Liver (tissue), 9 donors: ENCODE data around the gene A1CF. TPM values are rescaled to one million over a fixed set of nuclear protein-coding genes. Genes with fewer than 3 reads are reported as not detected.

Experiments used
- DNase-seq: peaks from one replicate; pipeline ENCODE4 v3.0.0-alpha.2; 2017; ENCODE audit warnings: low spot score
- H3K27ac ChIP-seq, 2 donors: one replicate each; pipeline ENCODE4 v1.7.0; 2013; ENCODE audit warnings: inconsistent platforms in 2 of 2, low read length in 2 of 2, control low read depth in 1 of 2, low read depth in 1 of 2, mild to moderate bottlenecking in 1 of 2
- H3K27me3 ChIP-seq, 4 donors: one replicate each; pipeline versions ENCODE4 v1.6.1 to v1.7.0; 2013; ENCODE audit warnings: low read length in 3 of 4, inconsistent platforms in 1 of 4, mild to moderate bottlenecking in 1 of 4, moderate library complexity in 1 of 4; ENCODE audit not compliant: control insufficient read depth in 4 of 4, insufficient read depth in 4 of 4
- H3K36me3 ChIP-seq, 4 donors: one replicate each; pipeline versions ENCODE4 v1.6.1 to v1.7.0; 2013; ENCODE audit warnings: low read length in 3 of 4, mild to moderate bottlenecking in 3 of 4, low read depth in 1 of 4, moderate library complexity in 1 of 4; ENCODE audit not compliant: control insufficient read depth in 4 of 4, insufficient read depth in 3 of 4
- H3K4me1 ChIP-seq, 4 donors: one replicate each; pipeline versions ENCODE4 v1.6.1 to v1.7.0; 2013; ENCODE audit warnings: low read length in 3 of 4, mild to moderate bottlenecking in 3 of 4, moderate library complexity in 1 of 4; ENCODE audit not compliant: control insufficient read depth in 4 of 4, insufficient read depth in 4 of 4
- H3K4me3 ChIP-seq, 3 donors: one replicate each; pipeline versions ENCODE4 v1.6.1 to v1.7.0; 2013; ENCODE audit warnings: low read length in 3 of 3, control low read depth in 1 of 3, low read depth in 1 of 3, mild to moderate bottlenecking in 1 of 3
- H3K9ac ChIP-seq, 2 donors: one replicate each; pipeline ENCODE4 v1.7.0; 2013; ENCODE audit warnings: low read length in 2 of 2, mild to moderate bottlenecking in 2 of 2, moderate library complexity in 2 of 2, control low read depth in 1 of 2, low read depth in 1 of 2
- H3K9me3 ChIP-seq, 4 donors: one replicate each; pipeline versions ENCODE4 v1.6.1 to v1.7.0; 2013; ENCODE audit warnings: low read length in 3 of 4; ENCODE audit not compliant: control insufficient read depth in 4 of 4
- ATF3 ChIP-seq: IDR thresholded peaks from 2 replicates; pipeline ENCODE4 v1.6.1; 2016; ENCODE audit warnings: antibody characterized with exemption
- EGR1 ChIP-seq, 2 donors: IDR thresholded peaks; 2 replicates each; pipeline ENCODE4 v1.6.1; 2016 to 2018; ENCODE audit warnings: antibody characterized with exemption in 2 of 2, low read depth in 2 of 2
- FOXA1 ChIP-seq: IDR thresholded peaks from 2 replicates; pipeline ENCODE4 v1.6.1; 2016; ENCODE audit warnings: antibody characterized with exemption
- FOXA2 ChIP-seq: IDR thresholded peaks from 2 replicates; pipeline ENCODE4 v1.6.1; 2016; ENCODE audit warnings: antibody characterized with exemption
- GABPA ChIP-seq, 2 donors: IDR thresholded peaks in 1 of 2; conservative IDR thresholded peaks in 1 of 2; 2 replicates each; pipeline ENCODE4 v1.6.1; 2016; ENCODE audit warnings: antibody characterized with exemption in 2 of 2, mild to moderate bottlenecking in 1 of 2, moderate library complexity in 1 of 2
- HNF4A ChIP-seq, 2 donors: conservative IDR thresholded peaks; 2 replicates each; pipeline ENCODE4 v1.6.1; 2016; ENCODE audit warnings: antibody characterized with exemption in 2 of 2, mild to moderate bottlenecking in 2 of 2
- HNF4G ChIP-seq: IDR thresholded peaks from 2 replicates; pipeline ENCODE4 v1.6.1; 2016; ENCODE audit warnings: antibody characterized with exemption
- JUND ChIP-seq, 2 donors: IDR thresholded peaks; 2 replicates each; pipeline ENCODE4 v1.6.1; 2016; ENCODE audit warnings: antibody characterized with exemption in 2 of 2
- NR2F2 ChIP-seq: IDR thresholded peaks from 2 replicates; pipeline ENCODE4 v1.6.1; 2016; ENCODE audit warnings: antibody characterized with exemption
- RAD21 ChIP-seq, 2 donors: IDR thresholded peaks; 2 replicates each; pipeline ENCODE4 v1.6.1; 2016; ENCODE audit warnings: antibody characterized with exemption in 2 of 2, mild to moderate bottlenecking in 2 of 2
- RXRA ChIP-seq, 2 donors: IDR thresholded peaks; 2 replicates each; pipeline ENCODE4 v1.6.1; 2017 to 2018; ENCODE audit warnings: antibody characterized with exemption in 2 of 2, mild to moderate bottlenecking in 1 of 2
- SP1 ChIP-seq: IDR thresholded peaks from 2 replicates; pipeline ENCODE4 v1.6.1; 2018; ENCODE audit warnings: antibody characterized with exemption, mild to moderate bottlenecking
- TAF1 ChIP-seq: conservative IDR thresholded peaks from 2 replicates; pipeline ENCODE4 v1.6.1; 2016; ENCODE audit warnings: antibody characterized with exemption, mild to moderate bottlenecking
- YY1 ChIP-seq: IDR thresholded peaks from 2 replicates; pipeline ENCODE4 v1.6.1; 2016; ENCODE audit warnings: antibody characterized with exemption, mild to moderate bottlenecking
- ZBTB33 ChIP-seq: IDR thresholded peaks from 2 replicates; pipeline ENCODE4 v1.6.1; 2016; ENCODE audit warnings: antibody characterized with exemption
- WGBS: extraction: QIAGEN DNeasy Blood & Tissue Kit; methylation state at CpG from one replicate; pipeline ENCODE4 v1.1.7; 2013; 5-methylcytosine and 5-hydroxymethylcytosine counted together
- polyA plus RNA-seq, 2 donors: library from polyadenylated mRNA; stranded (reverse) in 1 of 2; unstranded in 1 of 2; fragments of 200-250 nt in 1 of 2; fragments of >200 nt in 1 of 2; fragmentation: Nextera tagmentation in 1 of 2; extraction: Ambion mirVana in 1 of 2; gene quantifications; one replicate each; pipeline versions ENCODE4 v1.2.1 to v1.2.3, GENCODE V29; 2013 to 2015
- total RNA-seq, 2 donors: library from RNA; depleted of rRNA; stranded (reverse); fragments of >200 nt; gene quantifications; one replicate each; pipeline ENCODE4 v1.2.3, GENCODE V29; 2014
- TF ChIP-seq, protein P1 (sequence below): IDR thresholded peaks from 2 replicates; pipeline ENCODE4 v1.6.1; 2016; ENCODE audit warnings: antibody characterized with exemption, mild to moderate bottlenecking
- TF ChIP-seq, protein P2 (sequence below): IDR thresholded peaks from 2 replicates; pipeline ENCODE4 v1.6.1; 2016; ENCODE audit warnings: antibody characterized with exemption
- TF ChIP-seq, protein P3 (sequence below): fragments of 150-350 bp; IDR thresholded peaks from 2 replicates; pipeline ENCODE4 v1.5.1; 2017; ENCODE audit warnings: improper control_type of control experiment, low read depth, low read length; ENCODE audit not compliant: missing input control
- donor health status: healthy.
- donor health status: healthy.
- donor health status: healthy.
- donor health status: healthy.
- donor health status: healthy.

A1CF gene
- total and polyA plus RNA-seq, 4 donors: 31.8 to 198 (median 111) TPM

- Histone ChIP-seq H3K4me1 (no peaks in the 10 kb centered on the region), H3K4me3 (no peak overlapping the region), H3K36me3 (peaks cover 0 to 4% (median 0%) of the 10 kb centered on the region in 4 donors), H3K27ac (peak overlapping the region; percentile 7 to 36), H3K27me3 (no peaks in the 10 kb centered on the region), H3K9me3 (no peaks in the 10 kb centered on the region), H3K9ac (no peak overlapping the region)
- WGBS: 96% methylated on average over 1 of the region's 1 CpG
- no peak for DNase-seq
- no peak for TF ChIP-seq HNF4A (conservative IDR thresholded peaks at IDR 0.05)
- no peak for TF ChIP-seq ATF3
- TF ChIP-seq RXRA (IDR thresholded peaks at IDR 0.05): no peak
- TF ChIP-seq ZBTB33: no peak
- TF ChIP-seq, protein P1, sequence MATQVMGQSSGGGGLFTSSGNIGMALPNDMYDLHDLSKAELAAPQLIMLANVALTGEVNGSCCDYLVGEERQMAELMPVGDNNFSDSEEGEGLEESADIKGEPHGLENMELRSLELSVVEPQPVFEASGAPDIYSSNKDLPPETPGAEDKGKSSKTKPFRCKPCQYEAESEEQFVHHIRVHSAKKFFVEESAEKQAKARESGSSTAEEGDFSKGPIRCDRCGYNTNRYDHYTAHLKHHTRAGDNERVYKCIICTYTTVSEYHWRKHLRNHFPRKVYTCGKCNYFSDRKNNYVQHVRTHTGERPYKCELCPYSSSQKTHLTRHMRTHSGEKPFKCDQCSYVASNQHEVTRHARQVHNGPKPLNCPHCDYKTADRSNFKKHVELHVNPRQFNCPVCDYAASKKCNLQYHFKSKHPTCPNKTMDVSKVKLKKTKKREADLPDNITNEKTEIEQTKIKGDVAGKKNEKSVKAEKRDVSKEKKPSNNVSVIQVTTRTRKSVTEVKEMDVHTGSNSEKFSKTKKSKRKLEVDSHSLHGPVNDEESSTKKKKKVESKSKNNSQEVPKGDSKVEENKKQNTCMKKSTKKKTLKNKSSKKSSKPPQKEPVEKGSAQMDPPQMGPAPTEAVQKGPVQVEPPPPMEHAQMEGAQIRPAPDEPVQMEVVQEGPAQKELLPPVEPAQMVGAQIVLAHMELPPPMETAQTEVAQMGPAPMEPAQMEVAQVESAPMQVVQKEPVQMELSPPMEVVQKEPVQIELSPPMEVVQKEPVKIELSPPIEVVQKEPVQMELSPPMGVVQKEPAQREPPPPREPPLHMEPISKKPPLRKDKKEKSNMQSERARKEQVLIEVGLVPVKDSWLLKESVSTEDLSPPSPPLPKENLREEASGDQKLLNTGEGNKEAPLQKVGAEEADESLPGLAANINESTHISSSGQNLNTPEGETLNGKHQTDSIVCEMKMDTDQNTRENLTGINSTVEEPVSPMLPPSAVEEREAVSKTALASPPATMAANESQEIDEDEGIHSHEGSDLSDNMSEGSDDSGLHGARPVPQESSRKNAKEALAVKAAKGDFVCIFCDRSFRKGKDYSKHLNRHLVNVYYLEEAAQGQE: no peak
- no peak for TF ChIP-seq SP1
- TF ChIP-seq HNF4G: no peak
- TF ChIP-seq JUND (IDR thresholded peaks at IDR 0.05): no peak
- TF ChIP-seq, protein P2, sequence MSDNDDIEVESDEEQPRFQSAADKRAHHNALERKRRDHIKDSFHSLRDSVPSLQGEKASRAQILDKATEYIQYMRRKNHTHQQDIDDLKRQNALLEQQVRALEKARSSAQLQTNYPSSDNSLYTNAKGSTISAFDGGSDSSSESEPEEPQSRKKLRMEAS: no peak
- TF ChIP-seq, protein P3, sequence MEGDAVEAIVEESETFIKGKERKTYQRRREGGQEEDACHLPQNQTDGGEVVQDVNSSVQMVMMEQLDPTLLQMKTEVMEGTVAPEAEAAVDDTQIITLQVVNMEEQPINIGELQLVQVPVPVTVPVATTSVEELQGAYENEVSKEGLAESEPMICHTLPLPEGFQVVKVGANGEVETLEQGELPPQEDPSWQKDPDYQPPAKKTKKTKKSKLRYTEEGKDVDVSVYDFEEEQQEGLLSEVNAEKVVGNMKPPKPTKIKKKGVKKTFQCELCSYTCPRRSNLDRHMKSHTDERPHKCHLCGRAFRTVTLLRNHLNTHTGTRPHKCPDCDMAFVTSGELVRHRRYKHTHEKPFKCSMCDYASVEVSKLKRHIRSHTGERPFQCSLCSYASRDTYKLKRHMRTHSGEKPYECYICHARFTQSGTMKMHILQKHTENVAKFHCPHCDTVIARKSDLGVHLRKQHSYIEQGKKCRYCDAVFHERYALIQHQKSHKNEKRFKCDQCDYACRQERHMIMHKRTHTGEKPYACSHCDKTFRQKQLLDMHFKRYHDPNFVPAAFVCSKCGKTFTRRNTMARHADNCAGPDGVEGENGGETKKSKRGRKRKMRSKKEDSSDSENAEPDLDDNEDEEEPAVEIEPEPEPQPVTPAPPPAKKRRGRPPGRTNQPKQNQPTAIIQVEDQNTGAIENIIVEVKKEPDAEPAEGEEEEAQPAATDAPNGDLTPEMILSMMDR: no peak
- no peak for TF ChIP-seq FOXA1
- no peak for TF ChIP-seq FOXA2
- TF ChIP-seq GABPA (IDR thresholded peaks at IDR 0.05 in 1 of 2, conservative IDR thresholded peaks at IDR 0.05 in 1 of 2): no peak
- no peak for TF ChIP-seq RAD21 (IDR thresholded peaks at IDR 0.05)
- TF ChIP-seq NR2F2: no peak
- no peak for TF ChIP-seq YY1
- TF ChIP-seq EGR1 (IDR thresholded peaks at IDR 0.05; ENCODE audit: low read depth in 2 of 2): no peak
Measured at GRCh38 chr10:50796693-50797092, 88.7 kb downstream of the A1CF start.

- no peaks in the 10 kb centered on the region for H3K9me3 ChIP-seq
- H3K9ac ChIP-seq: no peak overlapping the region
- H3K4me3 ChIP-seq: no peak overlapping the region
- H3K4me1 ChIP-seq: peaks cover 0 to 3% (median under 1%) of the 10 kb centered on the region in 4 donors
- no peak overlapping the region for H3K27ac ChIP-seq
- no peak for DNase-seq
- no peaks in the 10 kb centered on the region for H3K36me3 ChIP-seq
- no peaks in the 10 kb centered on the region for H3K27me3 ChIP-seq
- TF ChIP-seq, protein P2: no peak
- TF ChIP-seq ATF3 (no peak), RAD21 (IDR thresholded peaks at IDR 0.05) (no peak), SP1 (no peak), JUND (IDR thresholded peaks at IDR 0.05) (no peak), FOXA2 (no peak), TAF1 (no peak), RXRA (IDR thresholded peaks at IDR 0.05) (no peak), NR2F2 (no peak), HNF4A (conservative IDR thresholded peaks at IDR 0.05) (no peak), GABPA (IDR thresholded peaks at IDR 0.05 in 1 of 2, conservative IDR thresholded peaks at IDR 0.05 in 1 of 2) (no peak), ZBTB33 (no peak)
- TF ChIP-seq, protein P3: no peak
Measured at GRCh38 chr10:50794490-50794889, 90.9 kb downstream of the A1CF start.
